Fibroblast of villous mesenchyme (primary cell): ENCODE data around the gene CPN2. TPM values are rescaled to one million over a fixed set of nuclear protein-coding genes. Genes with fewer than 3 reads are reported as not detected.

ENCODE experiments used
- DNase-seq: peaks from one replicate; pipeline ENCODE4 v3.0.0-alpha.2; 2010; ENCODE audit warnings: low read depth
- H3K4me3 ChIP-seq: 2 replicates; pipeline ENCODE4 v1.5.1; 2011; ENCODE audit warnings: low read depth, mild to moderate bottlenecking, low read length
- CTCF ChIP-seq: IDR thresholded peaks from 2 replicates; pipeline ENCODE4 v1.5.1; 2012; ENCODE audit warnings: low read depth, mild to moderate bottlenecking, low read length; ENCODE audit not compliant: insufficient read depth
- total RNA-seq: library from RNA; depleted of rRNA; stranded (reverse); fragments of >200 nt; gene quantifications from 2 replicates; pipeline ENCODE4 v1.2.3, GENCODE V29; 2012

CPN2 gene
- total RNA-seq, 1 donor: not detected

- no peak for TF ChIP-seq CTCF
- H3K4me3 ChIP-seq: no peak overlapping the region
- no peak for DNase-seq
These were observed 38.9 kb downstream of the CPN2 start for GRCh38 chr3:194312186-194312742.

DNA sequence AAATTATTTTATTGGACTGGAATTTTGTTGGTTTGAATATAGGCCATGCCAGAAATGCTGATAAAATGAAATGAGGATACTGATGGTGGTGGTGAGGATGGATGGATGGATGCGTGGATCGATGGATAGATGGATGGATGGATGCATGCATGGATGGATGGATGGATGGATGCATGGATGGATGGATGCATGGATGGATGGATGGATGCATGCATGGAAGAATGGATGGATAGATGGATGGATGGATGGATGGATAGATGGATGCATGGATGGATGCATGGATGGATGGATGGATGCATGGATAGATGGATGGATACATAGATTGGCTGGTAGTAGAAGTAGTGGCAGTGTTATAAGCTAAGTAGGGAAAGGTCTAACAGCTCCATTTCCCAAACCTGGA lies 40.1 kb downstream of the CPN2 start:
- no peak overlapping the region for H3K4me3 ChIP-seq
- TF ChIP-seq CTCF: no peak
- DNase-seq: no peak

GRCh38 chr3:194310060-194310835 lies 40.9 kb downstream of the CPN2 start:
- TF ChIP-seq CTCF: no peak
- DNase-seq: no peak
- no peak overlapping the region for H3K4me3 ChIP-seq

DNA sequence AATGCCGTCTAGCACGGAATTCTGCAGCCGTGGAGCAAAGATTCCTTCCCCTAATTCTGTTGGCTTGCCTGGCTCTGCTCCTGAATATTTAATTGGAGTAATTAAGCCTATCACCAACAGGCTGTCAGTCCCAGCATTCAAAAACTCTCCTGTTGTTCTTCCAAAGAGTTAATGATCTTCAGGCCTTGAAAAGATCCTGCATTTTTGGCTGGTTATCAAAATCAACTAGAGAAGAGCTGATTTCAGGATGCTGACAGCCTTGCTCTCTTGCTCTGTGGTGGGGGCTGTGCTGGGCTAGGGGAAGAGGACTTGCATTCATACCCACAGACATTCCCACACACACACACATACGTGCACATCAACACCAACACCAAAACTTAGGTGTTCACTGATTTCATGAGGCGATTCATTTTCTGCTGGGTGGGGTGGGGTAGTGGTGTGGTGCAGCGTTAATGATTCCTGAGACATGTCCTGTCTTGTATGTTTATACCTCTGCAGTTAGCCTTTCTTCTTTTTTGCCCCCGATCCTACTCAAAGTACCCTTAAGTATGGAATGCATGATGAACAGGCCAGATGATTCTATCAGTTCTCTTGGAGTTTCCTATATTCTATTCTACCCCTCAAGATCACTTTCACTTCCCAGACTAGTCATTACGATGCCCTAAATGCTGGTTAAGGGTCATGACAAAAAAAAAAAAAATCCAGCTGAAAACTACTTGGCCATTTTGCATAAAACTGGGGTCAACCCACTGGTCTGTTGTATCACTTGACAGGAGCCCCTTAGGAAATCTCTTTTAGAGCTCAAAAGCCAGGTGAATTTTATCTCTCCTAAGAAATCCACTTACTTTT lies 42.3 kb downstream of the CPN2 start:
- H3K4me3 ChIP-seq: no peak overlapping the region
- no peak for TF ChIP-seq CTCF
- DNase-seq: no peak

DNA sequence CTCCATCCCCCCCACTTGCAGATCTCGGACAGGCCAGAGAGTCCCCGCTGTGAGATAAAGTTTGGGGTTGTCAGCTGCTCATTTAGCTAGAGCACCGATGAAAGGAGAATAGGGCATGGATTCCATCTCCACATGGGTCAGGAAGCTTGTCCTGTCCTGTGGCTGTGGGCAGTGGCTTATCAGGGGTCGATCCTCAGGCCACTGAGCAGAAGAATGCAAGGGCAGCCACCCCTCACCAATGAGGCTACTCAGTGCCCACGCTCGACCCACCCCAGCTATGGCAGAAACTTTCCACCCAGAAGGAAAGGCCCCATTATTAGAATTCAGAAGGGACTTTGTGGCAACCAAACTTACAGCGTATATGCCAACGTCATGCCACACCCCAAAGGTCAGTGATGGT lies 43.3 kb downstream of the CPN2 start:
- TF ChIP-seq CTCF: no peak
- H3K4me3 ChIP-seq: no peak overlapping the region
- DNase-seq: no peak

GRCh38 chr3:194306771-194307640 lies 44.1 kb downstream of the CPN2 start:
- no peak for TF ChIP-seq CTCF
- peak; percentile 10 for DNase-seq
- no peak overlapping the region for H3K4me3 ChIP-seq
